NB4 (cell line): ENCODE data around the gene SYNGR3.

Experiments used
- MYC ChIP-seq: IDR thresholded peaks from 2 replicates; pipeline ENCODE4 v1.6.1; 2011; ENCODE audit warnings: low read depth, low read length
- POLR2A ChIP-seq: IDR thresholded peaks from 2 replicates; pipeline ENCODE4 v1.6.1; 2011; ENCODE audit warnings: mild to moderate bottlenecking; ENCODE audit not compliant: insufficient read length; ENCODE audit errors: extremely low read depth
- TF ChIP-seq, protein P1 (sequence below): IDR thresholded peaks from one replicate; pipeline ENCODE4 v1.5.1; 2012; ENCODE audit warnings: low read depth, low read length
- TF ChIP-seq, protein P2 (sequence below): IDR thresholded peaks from 2 replicates; pipeline ENCODE4 v1.6.1; 2011; ENCODE audit warnings: low read depth, low read length

DNA sequence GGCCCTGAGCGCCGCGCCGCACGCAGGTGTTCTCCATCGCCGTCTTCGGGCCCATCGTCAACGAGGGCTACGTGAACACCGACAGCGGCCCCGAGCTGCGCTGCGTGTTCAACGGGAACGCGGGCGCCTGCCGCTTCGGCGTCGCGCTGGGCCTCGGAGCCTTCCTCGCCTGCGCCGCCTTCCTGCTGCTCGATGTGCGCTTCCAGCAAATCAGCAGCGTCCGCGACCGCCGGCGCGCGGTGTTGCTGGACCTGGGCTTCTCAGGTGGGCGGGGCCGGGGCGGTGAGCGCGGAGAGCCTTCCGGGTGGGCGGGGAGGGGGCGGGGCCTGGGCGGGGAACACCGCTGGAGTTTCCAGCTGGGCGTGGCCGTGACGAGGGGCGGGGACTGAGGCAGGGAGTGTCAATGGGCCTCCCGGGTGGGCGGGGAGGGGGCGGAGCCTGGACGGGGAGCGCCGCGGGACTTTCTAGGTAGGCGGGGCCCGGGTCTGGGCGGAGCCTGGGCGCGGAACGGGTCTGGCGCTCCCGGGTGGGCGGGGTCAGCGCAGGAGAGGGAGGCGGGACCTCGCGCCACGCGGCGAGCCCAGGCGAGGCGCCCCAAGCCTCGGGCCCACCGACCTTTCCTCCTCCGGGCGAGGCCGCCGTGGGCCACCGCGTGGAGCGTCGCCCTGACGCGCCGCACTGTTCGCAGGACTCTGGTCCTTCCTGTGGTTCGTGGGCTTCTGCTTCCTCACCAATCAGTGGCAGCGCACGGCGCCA, 2.4 kb downstream of the SYNGR3 start:
- TF ChIP-seq, protein P1, sequence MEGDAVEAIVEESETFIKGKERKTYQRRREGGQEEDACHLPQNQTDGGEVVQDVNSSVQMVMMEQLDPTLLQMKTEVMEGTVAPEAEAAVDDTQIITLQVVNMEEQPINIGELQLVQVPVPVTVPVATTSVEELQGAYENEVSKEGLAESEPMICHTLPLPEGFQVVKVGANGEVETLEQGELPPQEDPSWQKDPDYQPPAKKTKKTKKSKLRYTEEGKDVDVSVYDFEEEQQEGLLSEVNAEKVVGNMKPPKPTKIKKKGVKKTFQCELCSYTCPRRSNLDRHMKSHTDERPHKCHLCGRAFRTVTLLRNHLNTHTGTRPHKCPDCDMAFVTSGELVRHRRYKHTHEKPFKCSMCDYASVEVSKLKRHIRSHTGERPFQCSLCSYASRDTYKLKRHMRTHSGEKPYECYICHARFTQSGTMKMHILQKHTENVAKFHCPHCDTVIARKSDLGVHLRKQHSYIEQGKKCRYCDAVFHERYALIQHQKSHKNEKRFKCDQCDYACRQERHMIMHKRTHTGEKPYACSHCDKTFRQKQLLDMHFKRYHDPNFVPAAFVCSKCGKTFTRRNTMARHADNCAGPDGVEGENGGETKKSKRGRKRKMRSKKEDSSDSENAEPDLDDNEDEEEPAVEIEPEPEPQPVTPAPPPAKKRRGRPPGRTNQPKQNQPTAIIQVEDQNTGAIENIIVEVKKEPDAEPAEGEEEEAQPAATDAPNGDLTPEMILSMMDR = no peak
- TF ChIP-seq POLR2A = no peak
- TF ChIP-seq, protein P2, sequence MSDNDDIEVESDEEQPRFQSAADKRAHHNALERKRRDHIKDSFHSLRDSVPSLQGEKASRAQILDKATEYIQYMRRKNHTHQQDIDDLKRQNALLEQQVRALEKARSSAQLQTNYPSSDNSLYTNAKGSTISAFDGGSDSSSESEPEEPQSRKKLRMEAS = no peak
- no peak for TF ChIP-seq MYC
